Measurements from ENCODE around the gene CHST3.
"Not testable (repeated sequence)": the region's sequence is repeated elsewhere in the genome, so short reads cannot be mapped to it uniquely, and the experiment has no call there.

Gene CHST3, protein sequence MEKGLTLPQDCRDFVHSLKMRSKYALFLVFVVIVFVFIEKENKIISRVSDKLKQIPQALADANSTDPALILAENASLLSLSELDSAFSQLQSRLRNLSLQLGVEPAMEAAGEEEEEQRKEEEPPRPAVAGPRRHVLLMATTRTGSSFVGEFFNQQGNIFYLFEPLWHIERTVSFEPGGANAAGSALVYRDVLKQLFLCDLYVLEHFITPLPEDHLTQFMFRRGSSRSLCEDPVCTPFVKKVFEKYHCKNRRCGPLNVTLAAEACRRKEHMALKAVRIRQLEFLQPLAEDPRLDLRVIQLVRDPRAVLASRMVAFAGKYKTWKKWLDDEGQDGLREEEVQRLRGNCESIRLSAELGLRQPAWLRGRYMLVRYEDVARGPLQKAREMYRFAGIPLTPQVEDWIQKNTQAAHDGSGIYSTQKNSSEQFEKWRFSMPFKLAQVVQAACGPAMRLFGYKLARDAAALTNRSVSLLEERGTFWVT

GRCh38 chr10:71964098-71964742, at the start of gene CHST3:
Gene CHST3, plus strand, starts transcription at chr10:71964395. Its CDS starts 41,448 bp downstream, at chr10:72005843.
- FAIRE-seq: no peak

GRCh38 chr10:71916827-71917226, 47.4 kb upstream of the CHST3 start:
- FAIRE-seq: no peak

GRCh38 chr10:71918992-71919391, 45.2 kb upstream of the CHST3 start:
- no peak for FAIRE-seq

- not testable (repeated sequence) for FAIRE-seq
These were observed 44.1 kb upstream of the CHST3 start for GRCh38 chr10:71919956-71920539.

GRCh38 chr10:71920540-71921323, 43.5 kb upstream of the CHST3 start:
- no peak for FAIRE-seq

- no peak for FAIRE-seq
These were observed 42.7 kb upstream of the CHST3 start for GRCh38 chr10:71921324-71922027.

- no peak for FAIRE-seq
These were observed 41.0 kb upstream of the CHST3 start for GRCh38 chr10:71923138-71923692.

DNA sequence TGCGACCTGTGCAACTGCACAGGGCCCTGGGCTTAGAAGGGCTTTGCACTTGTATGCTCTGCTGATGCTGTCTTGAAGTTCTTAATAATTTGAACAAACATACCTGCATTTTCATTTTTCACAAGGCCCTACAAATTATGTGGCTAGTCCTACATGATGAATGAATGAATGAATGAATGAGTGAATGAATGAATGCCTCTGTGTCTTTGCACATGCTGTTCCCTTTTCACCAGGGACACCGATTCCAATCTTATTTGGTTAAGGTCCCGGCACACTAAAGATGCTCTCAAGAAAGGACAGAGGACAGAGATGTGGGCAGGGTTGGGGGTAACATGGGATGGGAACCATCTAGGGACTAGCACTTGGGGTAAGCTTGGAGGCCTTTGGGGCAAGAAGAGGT, 39.4 kb upstream of the CHST3 start:
- no peak for FAIRE-seq

DNA sequence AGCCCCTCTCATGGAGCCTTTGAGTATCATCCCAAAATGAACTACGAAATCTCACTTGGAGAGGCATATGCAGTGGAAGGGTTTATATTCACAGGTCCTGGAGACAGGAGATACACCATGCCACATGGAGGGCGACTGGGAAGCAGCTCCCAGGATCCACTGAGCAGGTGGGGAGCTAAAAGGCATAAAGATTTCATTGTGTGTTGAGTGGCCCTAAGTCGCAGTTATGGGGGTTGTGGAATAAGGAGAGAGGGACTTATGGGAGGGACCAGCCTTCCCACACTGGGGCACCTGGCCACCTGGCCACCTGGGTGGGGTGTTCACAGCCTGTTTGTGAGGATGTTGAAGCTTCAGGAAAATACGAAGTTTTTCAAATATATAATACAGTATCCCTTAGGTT, 37.0 kb upstream of the CHST3 start:
- FAIRE-seq: no peak

- no peak for FAIRE-seq
These were observed 36.2 kb upstream of the CHST3 start for GRCh38 chr10:71927776-71928592.

DNA sequence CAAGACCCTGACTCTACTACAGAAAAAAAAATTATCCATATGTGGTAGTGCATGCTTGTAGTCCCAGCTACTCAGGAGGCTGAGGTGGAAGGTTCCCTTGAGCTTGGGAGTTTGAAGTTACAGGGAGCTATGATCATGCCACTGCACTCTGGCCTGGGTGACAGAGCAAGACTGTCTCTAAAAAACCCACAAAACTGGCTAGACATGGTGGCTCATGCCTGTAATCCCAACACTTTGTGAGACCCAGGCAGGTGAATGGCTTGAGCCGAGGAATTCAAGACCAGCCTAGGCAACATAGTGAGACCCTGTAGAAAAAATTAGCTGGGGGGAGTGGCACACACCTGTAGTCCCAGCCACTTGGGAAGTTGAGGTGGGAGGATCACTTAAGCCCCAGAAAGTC, 32.9 kb upstream of the CHST3 start:
- no peak for FAIRE-seq

DNA sequence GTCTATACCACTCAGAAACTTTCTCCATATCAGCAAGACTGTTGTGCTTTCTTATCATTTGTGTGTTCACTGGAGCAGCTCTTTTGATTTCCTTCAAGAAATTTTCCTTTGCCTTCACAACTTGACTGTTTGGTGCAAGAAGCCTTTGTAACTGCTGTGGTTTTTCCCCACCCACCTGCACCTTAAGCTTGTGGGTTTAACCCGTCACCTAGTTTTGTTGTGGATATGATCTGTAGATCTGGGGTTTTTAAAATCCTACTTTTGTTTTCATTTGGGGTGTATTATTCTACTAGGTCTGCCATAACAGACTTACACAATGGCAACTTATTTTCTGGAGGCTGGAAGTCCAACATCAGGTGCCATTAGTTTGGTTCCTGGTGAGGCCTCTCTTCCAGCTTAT, 30.5 kb upstream of the CHST3 start:
- no peak for FAIRE-seq

DNA sequence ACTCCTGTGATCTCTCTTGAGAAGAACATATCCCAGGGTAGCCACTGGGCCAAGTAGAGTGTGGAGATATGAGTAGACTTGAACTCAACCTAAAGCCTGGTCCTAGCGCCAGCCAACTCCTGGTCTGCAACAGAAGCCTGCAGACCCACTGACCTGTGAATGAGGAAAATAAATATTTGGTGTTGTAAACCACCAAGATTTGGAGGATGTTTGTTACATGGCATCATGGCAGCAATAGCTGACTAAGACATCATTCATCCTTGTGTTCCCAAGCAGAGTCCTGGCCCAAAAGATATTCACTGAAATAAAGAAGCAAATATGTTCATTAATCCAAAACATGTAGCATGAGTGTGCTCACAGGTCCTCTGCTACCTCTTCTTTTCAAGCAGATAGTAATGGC, 26.0 kb upstream of the CHST3 start:
- no peak for FAIRE-seq

- FAIRE-seq: no peak
These were observed 24.9 kb upstream of the CHST3 start for GRCh38 chr10:71939304-71939703.

GRCh38 chr10:71939861-71940474, 24.2 kb upstream of the CHST3 start:
- FAIRE-seq: no peak

GRCh38 chr10:71940752-71941151, 23.4 kb upstream of the CHST3 start:
- FAIRE-seq: no peak

DNA sequence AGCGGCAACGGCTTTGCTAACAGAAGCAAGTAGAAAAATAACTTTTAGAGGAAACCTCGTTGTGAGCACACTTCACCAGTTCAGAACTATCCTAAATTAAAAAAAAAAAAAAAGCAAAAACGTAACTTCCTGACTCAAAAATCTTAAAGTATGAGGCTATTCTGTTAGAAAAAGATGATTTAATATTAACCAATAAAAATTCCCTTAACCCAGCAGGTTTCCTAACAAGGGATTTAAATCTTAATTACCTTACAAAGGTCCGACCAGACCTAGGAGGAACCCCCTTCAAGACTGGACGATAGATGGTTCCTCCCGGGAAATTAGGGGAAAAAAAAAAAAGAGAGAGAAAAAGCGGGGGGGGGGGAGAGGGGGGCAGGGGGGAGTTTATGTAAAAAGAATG, 22.9 kb upstream of the CHST3 start:
- no peak for FAIRE-seq

GRCh38 chr10:71945819-71946474, 18.2 kb upstream of the CHST3 start:
- FAIRE-seq: no peak

DNA sequence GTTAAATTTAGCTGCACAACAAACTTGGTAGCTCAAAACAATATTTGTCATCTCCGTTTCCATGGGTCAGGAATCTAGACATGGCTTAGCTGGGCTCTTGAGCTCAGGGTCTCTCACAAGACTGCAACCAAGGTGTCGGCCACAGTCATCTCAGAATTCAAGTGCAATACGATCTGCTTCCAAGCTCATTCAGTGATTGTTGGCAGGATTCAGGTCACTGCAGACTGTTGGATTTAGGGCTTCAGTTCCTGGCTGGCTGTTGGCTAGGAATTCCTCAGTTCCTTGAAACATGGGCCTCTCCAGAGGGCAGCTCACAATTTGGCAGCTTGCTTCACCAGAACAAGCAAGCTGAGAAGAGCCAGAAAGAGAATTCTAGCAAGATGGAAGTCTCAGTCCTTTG, 17.5 kb upstream of the CHST3 start:
- FAIRE-seq: no peak

GRCh38 chr10:71948496-71949067, 15.6 kb upstream of the CHST3 start:
- no peak for FAIRE-seq

All from colon (tissue), 2 donors.